ENCODE data around the gene NTMT1.

NTMT1 gene

GRCh38 chr9:129679537-129679936 lies 53.6 kb downstream of the NTMT1 start:
- no peak for DNase-seq
- H4K8ac ChIP-seq (ENCODE audit: low read depth, low read length), result no peak overlapping the region
- no CpG with 5 or more reads among the region's 9 CpGs for WGBS (ENCODE audit: extremely low coverage, insufficient coverage, low lambda C conversion rate)

GRCh38 chr9:129681924-129682323 lies 56.0 kb downstream of the NTMT1 start:
- DNase-seq, result no peak
- Histone ChIP-seq H2BK120ac (ENCODE audit: low read depth, low read length) (no peak overlapping the region), H3K36me3 (ENCODE audit: control insufficient read depth, insufficient read depth, low read length) (no peaks in the 10 kb centered on the region), H4K8ac (ENCODE audit: low read depth, low read length) (no peak overlapping the region), H3K27ac (ENCODE audit: low read depth, low read length) (no peak overlapping the region), H3K79me1 (ENCODE audit: low read length) (no peaks in the 10 kb centered on the region), H3K27me3 (ENCODE audit: insufficient read depth, low read length, poor library complexity) (no peaks in the 10 kb centered on the region), H2BK15ac (replicated peaks; ENCODE audit: low read depth) (no peak overlapping the region), H2BK5ac (ENCODE audit: low read length) (no peak overlapping the region), H3K4me1 (ENCODE audit: control insufficient read depth, low read depth, low read length) (no peaks in the 10 kb centered on the region), H3K23ac (ENCODE audit: low read length) (no peak overlapping the region), H3K4me2 (ENCODE audit: low read length) (no peak overlapping the region), H3K4me3 (ENCODE audit: low read length) (no peak overlapping the region), H3K9ac (ENCODE audit: low read length) (no peak overlapping the region), H3K56ac (ENCODE audit: low read length) (no peak overlapping the region), H3K18ac (ENCODE audit: low read length) (no peak overlapping the region), H2AK5ac (ENCODE audit: low read length) (no peak overlapping the region), H3K4ac (ENCODE audit: low read depth, low read length) (no peak overlapping the region), H4K5ac (ENCODE audit: low read length) (no peak overlapping the region), H3K79me2 (ENCODE audit: control insufficient read depth, insufficient read depth, low read length) (no peaks in the 10 kb centered on the region)
- WGBS (ENCODE audit: extremely low coverage, insufficient coverage, low lambda C conversion rate), result no CpG with 5 or more reads among the region's 11 CpGs

More at GRCh38 chr9:129679537-129679936, 53.6 kb downstream of the NTMT1 start:
- no peak overlapping the region for H2BK15ac ChIP-seq (replicated peaks; ENCODE audit: low read depth)
- H3K79me1 ChIP-seq (ENCODE audit: low read length), result no peaks in the 10 kb centered on the region
- no peak overlapping the region for H2AK5ac ChIP-seq (ENCODE audit: low read length)
- no peak overlapping the region for H2BK120ac ChIP-seq (ENCODE audit: low read depth, low read length)
- H3K4me2 ChIP-seq (ENCODE audit: low read length), result no peak overlapping the region
- no peaks in the 10 kb centered on the region for H3K4me1 ChIP-seq (ENCODE audit: control insufficient read depth, low read depth, low read length)
- no peak overlapping the region for H3K56ac ChIP-seq (ENCODE audit: low read length)
- H3K4ac ChIP-seq (ENCODE audit: low read depth, low read length), result no peak overlapping the region
- no peak overlapping the region for H3K23ac ChIP-seq (ENCODE audit: low read length)
- no peaks in the 10 kb centered on the region for H3K27me3 ChIP-seq (ENCODE audit: insufficient read depth, low read length, poor library complexity)
- no peak overlapping the region for H3K27ac ChIP-seq (ENCODE audit: low read depth, low read length)
- no peak overlapping the region for H3K9ac ChIP-seq (ENCODE audit: low read length)
- H3K18ac ChIP-seq (ENCODE audit: low read length), result no peak overlapping the region
- no peak overlapping the region for H3K4me3 ChIP-seq (ENCODE audit: low read length)
- H3K79me2 ChIP-seq (ENCODE audit: control insufficient read depth, insufficient read depth, low read length), result no peaks in the 10 kb centered on the region
- H3K36me3 ChIP-seq (ENCODE audit: control insufficient read depth, insufficient read depth, low read length), result no peaks in the 10 kb centered on the region
- no peak overlapping the region for H2BK5ac ChIP-seq (ENCODE audit: low read length)
- no peak overlapping the region for H4K5ac ChIP-seq (ENCODE audit: low read length)

- H3K56ac ChIP-seq (ENCODE audit: low read length), result no peak overlapping the region
- no peak overlapping the region for H3K18ac ChIP-seq (ENCODE audit: low read length)
- H2BK120ac ChIP-seq (ENCODE audit: low read depth, low read length), result no peak overlapping the region
- no peak overlapping the region for H3K23ac ChIP-seq (ENCODE audit: low read length)
- H3K36me3 ChIP-seq (ENCODE audit: control insufficient read depth, insufficient read depth, low read length), result no peaks in the 10 kb centered on the region
- no peak for DNase-seq
- H4K5ac ChIP-seq (ENCODE audit: low read length), result no peak overlapping the region
- H3K79me2 ChIP-seq (ENCODE audit: control insufficient read depth, insufficient read depth, low read length), result no peaks in the 10 kb centered on the region
- H3K27ac ChIP-seq (ENCODE audit: low read depth, low read length), result no peak overlapping the region
- H4K8ac ChIP-seq (ENCODE audit: low read depth, low read length), result no peak overlapping the region
- H3K4ac ChIP-seq (ENCODE audit: low read depth, low read length), result no peak overlapping the region
- H3K4me3 ChIP-seq (ENCODE audit: low read length), result no peak overlapping the region
- no peaks in the 10 kb centered on the region for H3K4me1 ChIP-seq (ENCODE audit: control insufficient read depth, low read depth, low read length)
- no peaks in the 10 kb centered on the region for H3K79me1 ChIP-seq (ENCODE audit: low read length)
- no peak overlapping the region for H3K4me2 ChIP-seq (ENCODE audit: low read length)
- H3K9ac ChIP-seq (ENCODE audit: low read length), result no peak overlapping the region
- H3K27me3 ChIP-seq (ENCODE audit: insufficient read depth, low read length, poor library complexity), result no peaks in the 10 kb centered on the region
- no CpG with 5 or more reads among the region's 7 CpGs for WGBS (ENCODE audit: extremely low coverage, insufficient coverage, low lambda C conversion rate)
- no peak overlapping the region for H2BK15ac ChIP-seq (replicated peaks; ENCODE audit: low read depth)
- no peak overlapping the region for H2BK5ac ChIP-seq (ENCODE audit: low read length)
- H2AK5ac ChIP-seq (ENCODE audit: low read length), result no peak overlapping the region
Observed at GRCh38 chr9:129682381-129682780, 56.4 kb downstream of the NTMT1 start.

DNA sequence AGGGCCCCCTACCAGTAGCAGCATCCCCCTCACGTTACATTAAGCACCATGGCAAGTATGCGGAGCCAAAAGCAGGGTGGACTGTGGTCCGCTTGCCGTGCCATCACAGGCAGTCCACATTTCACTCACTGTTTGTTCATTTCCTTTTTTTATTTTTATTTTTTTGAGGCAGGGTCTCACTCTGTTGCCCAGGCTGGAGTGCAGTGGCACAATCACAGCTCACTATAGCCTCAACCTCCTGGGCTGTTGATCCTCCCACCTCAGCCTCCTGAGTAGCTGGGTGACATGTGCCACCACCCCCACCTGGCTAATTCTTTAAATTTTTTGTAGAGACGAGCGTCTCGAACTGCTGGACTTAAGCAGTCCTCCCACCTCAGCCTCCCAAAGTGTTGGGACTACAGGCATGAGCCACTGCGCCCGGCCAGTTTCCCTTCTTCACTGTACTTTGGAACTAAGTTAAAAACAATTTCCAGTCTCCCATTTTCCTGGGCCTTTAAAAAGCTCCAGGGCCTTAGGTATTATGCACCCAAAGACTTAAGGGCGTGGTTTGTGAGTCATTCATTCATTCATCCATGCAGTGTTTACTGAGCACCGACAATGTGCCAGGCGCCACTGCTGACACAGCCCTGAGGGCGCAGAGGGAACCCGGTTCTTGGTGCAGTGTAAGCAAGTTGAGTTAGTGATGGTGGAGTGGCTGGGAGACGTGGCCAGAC lies 59.4 kb downstream of the NTMT1 start:
- Histone ChIP-seq H3K79me1 (ENCODE audit: low read length) (no peaks in the 10 kb centered on the region), H3K36me3 (ENCODE audit: control insufficient read depth, insufficient read depth, low read length) (no peaks in the 10 kb centered on the region), H3K56ac (ENCODE audit: low read length) (no peak overlapping the region), H4K8ac (ENCODE audit: low read depth, low read length) (no peak overlapping the region), H3K27me3 (ENCODE audit: insufficient read depth, low read length, poor library complexity) (no peaks in the 10 kb centered on the region), H3K79me2 (ENCODE audit: control insufficient read depth, insufficient read depth, low read length) (no peaks in the 10 kb centered on the region), H3K4me1 (ENCODE audit: control insufficient read depth, low read depth, low read length) (no peaks in the 10 kb centered on the region), H2BK120ac (ENCODE audit: low read depth, low read length) (no peak overlapping the region), H2BK5ac (ENCODE audit: low read length) (no peak overlapping the region), H3K9ac (ENCODE audit: low read length) (no peak overlapping the region), H2BK15ac (replicated peaks; ENCODE audit: low read depth) (no peak overlapping the region), H3K4ac (ENCODE audit: low read depth, low read length) (no peak overlapping the region), H3K27ac (ENCODE audit: low read depth, low read length) (no peak overlapping the region), H4K5ac (ENCODE audit: low read length) (no peak overlapping the region), H3K18ac (ENCODE audit: low read length) (no peak overlapping the region), H3K23ac (ENCODE audit: low read length) (no peak overlapping the region), H3K4me2 (ENCODE audit: low read length) (no peak overlapping the region), H2AK5ac (ENCODE audit: low read length) (no peak overlapping the region), H3K4me3 (ENCODE audit: low read length) (no peak overlapping the region)
- DNase-seq, result no peak
- WGBS (ENCODE audit: extremely low coverage, insufficient coverage, low lambda C conversion rate), result no CpG with 5 or more reads among the region's 15 CpGs

Data from mesendoderm (in vitro differentiated cells).